HepG2 (cell line): Measurements from ENCODE around the gene EHD1. TPM values are rescaled to one million over a fixed set of nuclear protein-coding genes. Genes with fewer than 3 reads are reported as not detected.

Experiments used
- CBFB ChIP-seq: sonication (generic); formaldehyde crosslinking; IDR thresholded peaks from 2 replicates; pipeline ENCODE4 v1.4.0; 2020; ENCODE audit warnings: missing genetic modification reagents
- PAF1 ChIP-seq: IDR thresholded peaks from 2 replicates; pipeline ENCODE4 v1.6.1; 2016; ENCODE audit warnings: missing genetic modification reagents, missing compliant biosample characterization
- PHF8 ChIP-seq: sonication (generic); formaldehyde crosslinking; IDR thresholded peaks from 2 replicates; pipeline ENCODE4 v1.5.0; 2020; ENCODE audit warnings: missing genetic modification reagents
- POLR2AphosphoS5 ChIP-seq: IDR thresholded peaks from 2 replicates; pipeline ENCODE4 v1.6.1; 2012; ENCODE audit warnings: low read depth, low read length
- STAT5B ChIP-seq: sonication (generic); formaldehyde crosslinking; IDR thresholded peaks from 2 replicates; pipeline ENCODE4 v1.4.0; 2020; ENCODE audit warnings: missing genetic modification reagents
- ZMYM3 ChIP-seq: sonication (generic); formaldehyde crosslinking; IDR thresholded peaks from 2 replicates; pipeline ENCODE4 v1.5.1; 2020; ENCODE audit warnings: mild to moderate bottlenecking, missing genetic modification reagents
- ZNF180 ChIP-seq: sonication (generic); formaldehyde crosslinking; IDR thresholded peaks from 2 replicates; pipeline ENCODE4 v1.4.0; 2020; ENCODE audit warnings: low read depth, missing genetic modification reagents, borderline replicate concordance
- ZNF234 ChIP-seq: sonication (generic); formaldehyde crosslinking; conservative IDR thresholded peaks from 2 replicates; pipeline ENCODE4 v1.5.1; 2020; ENCODE audit warnings: mild to moderate bottlenecking, missing genetic modification reagents
- ZNF331 ChIP-seq: sonication (generic); formaldehyde crosslinking; IDR thresholded peaks from 2 replicates; pipeline ENCODE4 v1.4.0; 2020; ENCODE audit warnings: missing genetic modification reagents
- polyA plus RNA-seq, 8 experiments: library from polyadenylated mRNA; depleted of rRNA in 3 of 8; stranded (reverse) in 7 of 8; unstranded in 1 of 8; fragments of >200 nt; fragmentation: Illumina TruSeq in 4 of 8; extraction: Trizol in 4 of 8; gene quantifications; 2 replicates each; pipeline versions ENCODE4 v1.2.1 to v1.2.3, GENCODE V29; 2011 to 2016; ENCODE audit warnings: low read depth in 4 of 8, missing spikeins in 1 of 8, mixed read lengths in 1 of 8; ENCODE audit not compliant: insufficient read depth in 1 of 8
- total RNA-seq, 5 experiments: library from RNA; depleted of rRNA; stranded (reverse); fragments of >200 nt; fragmentation: Illumina TruSeq; extraction: Trizol; gene quantifications; 2 replicates each; pipeline ENCODE4 v1.2.3, GENCODE V29; 2016; ENCODE audit warnings: low read depth in 1 of 5
- TF ChIP-seq, protein P1 (sequence below): IDR thresholded peaks from 2 replicates; pipeline ENCODE4 v1.6.1; 2018; ENCODE audit warnings: missing genetic modification reagents
- TF ChIP-seq, protein P2 (sequence below): sonication (generic); formaldehyde crosslinking; IDR thresholded peaks from 2 replicates; pipeline ENCODE4 v1.5.1; 2020; ENCODE audit warnings: mild to moderate bottlenecking, missing genetic modification reagents
- TF ChIP-seq, protein P3 (sequence below): sonication (generic); formaldehyde crosslinking; IDR thresholded peaks from 2 replicates; pipeline ENCODE4 v1.5.1; 2020; ENCODE audit warnings: mild to moderate bottlenecking, moderate library complexity, missing genetic modification reagents
- TF ChIP-seq, protein P4 (sequence below): sonication (generic); formaldehyde crosslinking; conservative IDR thresholded peaks from 2 replicates; pipeline ENCODE4 v1.4.0; 2020; ENCODE audit warnings: missing genetic modification reagents

EHD1 gene
- total and polyA plus RNA-seq, 2 of the 13 experiments (the other 11 are each of a cell fraction or from before 2014, with no cell fraction given), result 23.6 to 26.6 TPM

DNA sequence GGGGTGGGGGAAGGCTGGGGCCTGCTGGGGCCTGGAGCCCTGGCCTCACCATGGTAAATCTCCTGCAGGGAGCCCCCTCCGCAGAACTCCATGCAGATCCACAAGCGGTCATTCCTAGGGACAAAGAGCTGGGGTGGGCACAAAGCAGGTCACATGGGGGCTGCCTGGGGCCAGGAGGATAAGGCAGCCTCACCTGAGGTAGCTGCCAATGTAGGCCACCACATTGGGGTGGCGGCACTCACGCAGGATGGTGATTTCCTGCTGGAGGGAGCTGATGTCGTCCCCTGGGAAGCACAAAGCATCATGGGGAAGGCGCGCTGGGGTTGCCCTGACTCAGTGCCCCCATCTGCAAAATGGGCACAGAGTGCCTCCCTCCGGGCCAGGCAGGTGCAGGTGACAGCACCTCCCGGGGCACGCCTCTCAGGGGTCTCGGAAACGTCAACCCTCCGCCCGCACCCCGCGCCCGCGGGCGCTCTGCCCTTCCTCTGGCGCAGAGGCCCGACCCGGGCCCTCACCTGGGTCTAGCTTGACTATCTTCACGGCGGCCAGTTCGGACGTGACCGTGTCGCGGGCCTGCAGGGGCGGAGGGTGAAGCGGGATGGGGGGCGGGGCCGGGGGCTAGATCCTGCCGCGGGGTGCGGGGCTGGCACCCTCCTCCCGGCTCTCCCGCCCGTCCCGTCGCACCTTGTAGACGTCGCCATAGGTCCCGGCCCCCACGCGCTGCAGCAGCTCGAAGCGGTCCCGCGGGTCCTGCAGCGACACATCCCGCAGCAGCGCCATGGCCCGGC, 75.9 kb downstream of the EHD1 start (continued):
- TF ChIP-seq PAF1 (CRISPR knock-in tag) (no peak), POLR2AphosphoS5 (no peak), PHF8 (CRISPR knock-in tag) (0 out of 2 replicates have a peak, but pooled peaks have one; percentile 36), ZNF180 (CRISPR knock-in tag) (no peak), ZNF331 (CRISPR knock-in tag) (no peak), ZNF234 (no peak), CBFB (CRISPR knock-in tag) (0 out of 2 replicates have a peak, but pooled peaks have one; percentile 1), ZMYM3 (CRISPR knock-in tag) (peak; percentile 86), STAT5B (no peak)
- TF ChIP-seq, protein P1, sequence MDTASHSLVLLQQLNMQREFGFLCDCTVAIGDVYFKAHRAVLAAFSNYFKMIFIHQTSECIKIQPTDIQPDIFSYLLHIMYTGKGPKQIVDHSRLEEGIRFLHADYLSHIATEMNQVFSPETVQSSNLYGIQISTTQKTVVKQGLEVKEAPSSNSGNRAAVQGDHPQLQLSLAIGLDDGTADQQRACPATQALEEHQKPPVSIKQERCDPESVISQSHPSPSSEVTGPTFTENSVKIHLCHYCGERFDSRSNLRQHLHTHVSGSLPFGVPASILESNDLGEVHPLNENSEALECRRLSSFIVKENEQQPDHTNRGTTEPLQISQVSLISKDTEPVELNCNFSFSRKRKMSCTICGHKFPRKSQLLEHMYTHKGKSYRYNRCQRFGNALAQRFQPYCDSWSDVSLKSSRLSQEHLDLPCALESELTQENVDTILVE (CRISPR knock-in tag), result no peak
- TF ChIP-seq, protein P2, sequence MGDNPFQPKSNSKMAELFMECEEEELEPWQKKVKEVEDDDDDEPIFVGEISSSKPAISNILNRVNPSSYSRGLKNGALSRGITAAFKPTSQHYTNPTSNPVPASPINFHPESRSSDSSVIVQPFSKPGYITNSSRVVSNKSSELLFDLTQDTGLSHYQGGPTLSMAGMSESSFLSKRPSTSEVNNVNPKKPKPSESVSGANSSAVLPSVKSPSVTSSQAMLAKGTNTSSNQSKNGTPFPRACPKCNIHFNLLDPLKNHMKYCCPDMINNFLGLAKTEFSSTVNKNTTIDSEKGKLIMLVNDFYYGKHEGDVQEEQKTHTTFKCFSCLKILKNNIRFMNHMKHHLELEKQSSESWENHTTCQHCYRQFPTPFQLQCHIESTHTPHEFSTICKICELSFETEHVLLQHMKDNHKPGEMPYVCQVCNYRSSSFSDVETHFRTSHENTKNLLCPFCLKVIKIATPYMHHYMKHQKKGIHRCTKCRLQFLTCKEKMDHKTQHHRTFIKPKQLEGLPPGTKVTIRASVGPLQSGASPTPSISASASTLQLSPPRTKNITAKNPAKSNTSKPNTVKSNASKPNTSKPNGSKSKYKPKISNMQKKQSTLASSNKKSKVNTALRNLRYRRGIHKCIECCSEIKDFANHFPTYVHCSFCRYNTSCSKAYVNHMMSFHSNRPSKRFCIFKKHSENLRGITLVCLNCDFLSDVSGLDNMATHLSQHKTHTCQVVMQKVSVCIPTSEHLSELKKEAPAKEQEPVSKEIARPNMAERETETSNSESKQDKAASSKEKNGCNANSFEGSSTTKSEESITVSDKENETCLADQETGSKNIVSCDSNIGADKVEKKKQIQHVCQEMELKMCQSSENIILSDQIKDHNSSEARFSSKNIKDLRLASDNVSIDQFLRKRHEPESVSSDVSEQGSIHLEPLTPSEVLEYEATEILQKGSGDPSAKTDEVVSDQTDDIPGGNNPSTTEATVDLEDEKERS, result no peak
- TF ChIP-seq, protein P3, sequence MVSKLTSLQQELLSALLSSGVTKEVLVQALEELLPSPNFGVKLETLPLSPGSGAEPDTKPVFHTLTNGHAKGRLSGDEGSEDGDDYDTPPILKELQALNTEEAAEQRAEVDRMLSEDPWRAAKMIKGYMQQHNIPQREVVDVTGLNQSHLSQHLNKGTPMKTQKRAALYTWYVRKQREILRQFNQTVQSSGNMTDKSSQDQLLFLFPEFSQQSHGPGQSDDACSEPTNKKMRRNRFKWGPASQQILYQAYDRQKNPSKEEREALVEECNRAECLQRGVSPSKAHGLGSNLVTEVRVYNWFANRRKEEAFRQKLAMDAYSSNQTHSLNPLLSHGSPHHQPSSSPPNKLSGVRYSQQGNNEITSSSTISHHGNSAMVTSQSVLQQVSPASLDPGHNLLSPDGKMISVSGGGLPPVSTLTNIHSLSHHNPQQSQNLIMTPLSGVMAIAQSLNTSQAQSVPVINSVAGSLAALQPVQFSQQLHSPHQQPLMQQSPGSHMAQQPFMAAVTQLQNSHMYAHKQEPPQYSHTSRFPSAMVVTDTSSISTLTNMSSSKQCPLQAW (CRISPR knock-in tag), result no peak
- TF ChIP-seq, protein P4, sequence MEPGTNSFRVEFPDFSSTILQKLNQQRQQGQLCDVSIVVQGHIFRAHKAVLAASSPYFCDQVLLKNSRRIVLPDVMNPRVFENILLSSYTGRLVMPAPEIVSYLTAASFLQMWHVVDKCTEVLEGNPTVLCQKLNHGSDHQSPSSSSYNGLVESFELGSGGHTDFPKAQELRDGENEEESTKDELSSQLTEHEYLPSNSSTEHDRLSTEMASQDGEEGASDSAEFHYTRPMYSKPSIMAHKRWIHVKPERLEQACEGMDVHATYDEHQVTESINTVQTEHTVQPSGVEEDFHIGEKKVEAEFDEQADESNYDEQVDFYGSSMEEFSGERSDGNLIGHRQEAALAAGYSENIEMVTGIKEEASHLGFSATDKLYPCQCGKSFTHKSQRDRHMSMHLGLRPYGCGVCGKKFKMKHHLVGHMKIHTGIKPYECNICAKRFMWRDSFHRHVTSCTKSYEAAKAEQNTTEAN, result no peak
